Stimulated activated CD4-positive, alpha-beta T cell treated with anti-CD3 and anti-CD28 coated beads, Interleukin-4, amount 100 ng/mL, for 1 hour (primary cell): ENCODE measurements around the gene TRPM3.

Experiments used
- DNase-seq: peaks from one replicate; pipeline ENCODE4 v3.0.0-alpha.2; 2020

The TRPM3 gene

DNA sequence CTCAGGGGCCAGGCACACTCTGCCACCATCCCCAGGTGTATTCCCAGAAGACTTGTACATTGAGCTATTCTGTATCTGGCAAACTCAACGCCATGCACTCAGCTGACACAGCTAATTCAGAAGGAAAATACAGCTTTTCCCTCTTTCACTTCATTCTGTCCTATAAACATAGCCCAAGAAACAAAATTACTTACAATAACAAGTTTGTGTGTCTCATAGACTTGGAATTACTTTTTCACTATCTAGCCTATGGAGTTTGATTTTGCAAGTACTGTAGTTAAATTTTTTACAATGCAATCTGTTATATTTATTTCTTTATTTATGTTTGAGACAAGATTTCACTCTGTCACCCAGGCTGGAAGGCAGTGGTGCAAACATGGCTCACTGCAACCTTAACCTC, 581.9 kb downstream of the TRPM3 start:
- DNase-seq = no peak

GRCh38 chr9:70539001-70539400, 582.4 kb downstream of the TRPM3 start:
- no peak for DNase-seq

- no peak for DNase-seq
Measured at GRCh38 chr9:70537084-70537483, 584.3 kb downstream of the TRPM3 start.

DNA sequence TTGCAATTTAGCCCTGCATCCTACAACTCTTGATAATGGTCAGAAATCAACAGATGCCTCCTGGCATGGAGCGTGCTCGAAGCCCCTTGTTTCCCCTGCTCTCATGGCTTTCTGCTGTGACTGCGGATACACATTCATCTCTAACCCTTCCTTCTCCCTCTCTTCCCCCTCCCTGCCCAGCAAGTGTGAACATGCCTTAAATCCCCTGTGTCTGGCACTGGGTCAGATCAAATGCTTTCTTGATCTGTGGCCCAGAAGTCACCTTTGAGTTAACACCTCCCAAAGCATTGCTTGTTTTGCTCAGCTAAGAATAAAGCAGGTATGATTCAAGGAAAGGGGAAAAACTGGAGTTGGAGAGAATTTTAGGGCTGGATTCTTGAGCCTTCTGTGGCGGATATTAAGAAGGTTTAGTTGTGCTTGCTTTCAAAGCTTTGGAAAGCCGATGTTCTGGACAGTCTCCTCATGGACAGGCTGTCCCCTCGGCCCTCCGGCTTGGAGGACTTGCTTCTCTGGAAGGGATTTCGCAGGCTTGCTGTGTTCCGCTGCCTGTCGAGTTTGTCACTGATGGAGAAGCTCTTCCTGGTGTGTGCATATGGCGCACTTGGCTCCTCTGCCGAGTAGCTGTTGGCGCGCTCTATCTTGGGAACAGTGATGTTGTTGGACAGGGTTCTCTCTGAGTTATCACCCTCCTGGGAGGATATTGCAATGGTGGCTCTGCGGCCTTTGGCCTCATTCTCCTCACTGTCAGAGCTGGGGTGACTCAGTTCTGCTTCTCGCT, 585.7 kb downstream of the TRPM3 start:
- no peak for DNase-seq

DNA sequence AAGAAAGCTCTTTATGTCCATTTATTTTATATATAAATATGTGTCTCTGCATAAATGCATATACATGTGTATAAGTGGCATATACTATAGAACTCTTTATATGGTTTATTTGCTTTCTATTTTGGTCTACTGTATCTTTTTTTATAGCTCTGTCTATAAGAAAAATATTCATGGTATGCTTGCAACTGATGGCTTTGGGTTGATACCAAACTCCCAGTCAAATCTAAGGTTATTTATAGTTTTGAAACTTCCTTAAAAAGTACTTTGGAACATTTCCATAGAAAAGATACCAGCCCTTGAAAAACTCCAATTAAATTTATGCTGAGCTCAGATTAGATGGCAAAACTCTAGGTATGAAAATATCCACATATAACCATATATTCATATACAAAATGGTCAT, 587.0 kb downstream of the TRPM3 start:
- no peak for DNase-seq

- DNase-seq = no peak
Measured at GRCh38 chr9:70534061-70534460, 587.4 kb downstream of the TRPM3 start.

DNA sequence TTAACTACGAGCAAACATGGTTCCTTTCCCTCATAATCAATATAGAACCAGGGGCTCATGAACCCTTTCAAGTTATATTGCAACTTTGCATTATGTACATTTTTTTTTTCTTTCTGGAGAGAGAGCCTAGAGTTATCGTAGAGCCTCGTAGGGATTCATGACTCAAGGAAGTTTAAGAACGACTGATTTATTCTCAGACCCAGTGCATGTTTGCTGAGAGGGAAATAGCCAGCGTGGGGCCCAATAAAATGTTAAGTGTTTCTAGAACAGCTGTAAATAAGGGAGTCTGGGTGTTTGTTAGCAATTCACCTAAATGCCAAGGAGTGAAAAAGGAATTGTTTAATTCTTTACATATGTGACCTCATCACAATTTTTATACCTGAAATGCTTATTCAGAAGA, 587.9 kb downstream of the TRPM3 start:
- DNase-seq = no peak

GRCh38 chr9:70532716-70533115, 588.7 kb downstream of the TRPM3 start:
- no peak for DNase-seq

GRCh38 chr9:70531311-70531710, 590.1 kb downstream of the TRPM3 start:
- no peak for DNase-seq

DNA sequence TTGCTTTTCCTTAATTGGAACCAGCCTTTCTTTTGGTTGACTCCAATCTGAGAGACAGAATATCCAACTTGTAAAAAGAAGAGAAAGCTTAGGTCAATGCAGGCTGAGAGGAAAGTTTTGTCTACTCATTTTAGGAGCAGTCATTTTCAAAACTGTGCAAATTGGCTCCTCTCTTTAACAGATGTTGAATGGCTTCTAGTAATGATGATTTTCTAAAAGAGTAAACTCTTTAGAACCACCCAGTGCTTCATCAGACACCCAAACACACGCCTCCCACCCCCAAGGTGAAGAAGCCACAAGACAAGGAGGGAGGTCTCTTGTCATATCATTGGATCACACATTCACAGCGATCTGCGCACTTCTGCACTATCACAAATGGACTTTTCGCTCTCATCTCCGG, 590.7 kb downstream of the TRPM3 start:
- no peak for DNase-seq

DNA sequence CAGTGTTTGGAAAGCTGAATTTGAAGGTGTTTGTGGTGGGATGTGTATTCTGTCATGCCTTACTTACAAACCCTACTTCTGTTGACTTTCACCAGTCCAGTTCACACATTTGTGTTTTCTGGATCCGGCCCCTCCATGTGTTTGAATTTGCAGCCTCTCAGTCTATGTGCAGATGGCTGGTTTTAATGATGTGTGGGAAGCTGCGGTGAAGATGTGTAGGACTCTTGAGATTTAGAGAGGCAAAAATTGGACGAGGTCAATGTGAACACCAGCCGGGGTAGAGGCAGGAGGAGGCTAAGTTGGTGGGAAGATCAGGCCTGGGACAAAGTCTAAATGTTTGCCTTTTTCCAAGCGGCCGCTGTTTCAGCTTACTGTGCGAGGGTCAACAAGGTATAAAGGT, 591.6 kb downstream of the TRPM3 start:
- no peak for DNase-seq

GRCh38 chr9:70529377-70529776, 592.0 kb downstream of the TRPM3 start:
- DNase-seq = no peak

DNA sequence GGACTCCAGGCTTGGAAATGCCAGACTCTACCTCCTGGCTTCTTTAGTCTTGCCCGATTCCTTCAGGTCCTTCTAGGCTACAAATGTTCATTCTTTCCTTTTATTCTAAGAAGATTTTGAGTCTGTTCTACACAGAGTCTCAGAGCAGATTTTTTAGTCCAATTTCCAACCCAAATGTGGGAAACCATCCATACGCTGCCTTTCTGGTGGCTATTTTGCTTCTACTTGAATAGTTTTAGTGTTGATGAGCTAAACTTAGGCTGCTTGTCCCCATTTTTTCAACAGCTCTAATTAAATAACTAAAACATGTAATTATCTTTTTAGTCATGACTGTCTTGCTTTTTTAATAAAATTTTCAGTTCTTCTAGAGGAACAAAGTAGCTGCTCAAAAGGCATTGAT, 594.5 kb downstream of the TRPM3 start:
- no peak for DNase-seq

DNA sequence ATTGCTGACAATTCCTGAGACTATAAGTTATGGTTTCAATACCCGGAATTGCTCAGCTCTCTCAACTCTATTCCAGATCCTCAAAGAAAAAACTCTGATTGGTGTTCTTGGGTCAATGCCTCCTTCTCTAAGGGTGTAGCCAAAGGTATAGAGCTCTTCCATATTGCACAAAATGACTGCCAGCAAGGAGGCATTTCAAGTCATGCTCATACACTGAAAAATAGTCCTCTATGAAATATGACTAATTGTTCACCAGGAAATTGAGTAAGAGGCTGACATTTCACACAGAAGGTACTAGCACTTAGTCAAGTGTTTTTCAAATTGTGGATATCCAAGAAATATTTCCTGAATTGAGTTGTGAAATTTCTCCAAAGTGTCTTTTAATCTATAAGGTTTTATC, 595.9 kb downstream of the TRPM3 start:
- DNase-seq = no peak

- DNase-seq = no peak
Measured at GRCh38 chr9:70519912-70520724, 601.3 kb downstream of the TRPM3 start.

GRCh38 chr9:70517926-70518610, 603.4 kb downstream of the TRPM3 start:
- DNase-seq = no peak

DNA sequence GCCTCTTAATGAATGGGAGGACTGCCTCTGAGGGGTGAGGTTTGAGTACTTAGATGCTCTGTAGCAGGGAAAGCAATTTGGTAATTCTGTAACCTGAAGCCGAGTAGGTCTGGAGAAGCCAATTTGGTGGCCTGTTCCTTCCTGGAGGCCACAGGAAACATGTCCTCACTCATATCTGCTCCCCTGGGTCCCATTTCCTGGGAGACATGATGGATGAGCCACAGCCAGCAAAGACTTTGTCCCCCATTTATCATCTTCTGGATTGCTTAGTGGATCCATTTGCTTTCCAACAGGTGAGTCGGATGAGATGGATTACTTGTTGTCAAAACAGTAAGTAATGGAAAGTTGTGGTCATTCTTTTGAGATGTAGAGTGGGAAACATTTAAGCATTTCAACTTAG, 607.1 kb downstream of the TRPM3 start:
- no peak for DNase-seq

DNA sequence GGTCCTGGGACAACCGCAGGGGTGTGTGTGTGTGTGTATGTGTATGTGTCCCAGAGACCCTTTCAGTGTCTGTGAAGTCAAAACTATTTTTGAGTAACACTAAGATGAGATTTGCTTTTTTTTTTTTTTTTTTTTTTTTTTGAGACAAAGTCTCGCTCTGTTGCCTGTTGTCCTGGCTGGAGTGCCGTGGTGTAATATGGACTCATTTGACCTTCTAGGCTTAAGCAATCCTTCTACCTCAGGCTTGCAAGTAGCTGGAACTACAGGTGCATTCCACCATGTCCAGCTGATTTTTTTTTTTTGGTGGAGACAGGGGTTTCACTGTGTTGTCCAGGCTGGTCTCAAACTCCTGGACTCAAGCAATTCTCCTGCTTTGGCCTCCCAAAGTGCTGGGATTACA, 609.6 kb downstream of the TRPM3 start:
- no peak for DNase-seq

- DNase-seq = peak; percentile 31
Measured at GRCh38 chr9:70510157-70510770, 611.2 kb downstream of the TRPM3 start.

DNA sequence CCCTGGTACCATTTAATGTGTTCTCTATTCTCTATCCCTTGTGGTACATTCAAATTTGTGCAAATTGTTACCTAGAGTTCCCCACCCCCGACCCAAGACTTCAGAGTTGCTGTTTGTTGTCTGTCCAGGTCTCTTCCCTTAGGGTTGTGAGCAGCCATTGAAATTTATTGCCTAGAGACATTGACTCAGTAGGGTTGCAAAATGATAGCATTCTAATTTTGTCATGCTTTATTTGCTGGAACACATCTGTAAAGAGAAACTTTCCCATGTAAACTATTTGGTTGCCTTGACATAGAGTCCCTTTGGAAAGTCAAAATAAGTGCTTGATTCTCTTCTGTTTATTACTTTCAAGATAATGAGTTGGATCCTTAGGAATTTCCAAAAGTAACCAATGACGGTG, 615.3 kb downstream of the TRPM3 start:
- no peak for DNase-seq

- DNase-seq = no peak
Measured at GRCh38 chr9:70504834-70505233, 616.6 kb downstream of the TRPM3 start.

GRCh38 chr9:70502690-70503089, 618.7 kb downstream of the TRPM3 start:
- no peak for DNase-seq

GRCh38 chr9:70500793-70501192, 620.6 kb downstream of the TRPM3 start:
- DNase-seq = no peak
